UCSD-AML1 (cell line): ENCODE data around the gene ARID5B.
"Not testable (repeated sequence)": the region's sequence is repeated elsewhere in the genome, so short reads cannot be mapped to it uniquely, and the experiment has no call there.

ENCODE experiments used
- DNase-seq: peaks from one replicate; lab custom pipeline; 2025; ENCODE audit not compliant: unreplicated experiment; lab: John Stamatoyannopoulos, UW

The ARID5B gene

DNA sequence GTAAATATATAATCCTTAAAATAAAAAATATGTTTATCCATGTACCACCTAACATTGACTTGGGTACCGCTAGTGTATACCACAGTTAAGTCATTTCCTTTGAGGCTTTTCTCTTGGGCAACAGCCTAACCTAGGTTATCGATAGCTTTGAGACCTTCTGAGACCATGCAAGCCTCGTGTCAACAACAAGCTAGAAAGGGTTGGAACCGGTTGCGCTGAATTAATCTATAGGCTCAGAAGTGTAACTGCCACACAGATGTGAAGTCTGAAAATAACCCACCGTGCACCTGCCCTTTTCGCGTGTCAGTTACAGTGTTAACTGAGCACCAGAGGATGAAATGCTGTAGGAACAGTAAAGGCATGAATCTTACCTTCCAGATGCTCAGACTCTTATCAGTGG is 59.8 kb downstream of the ARID5B start:
- no peak for DNase-seq

DNA sequence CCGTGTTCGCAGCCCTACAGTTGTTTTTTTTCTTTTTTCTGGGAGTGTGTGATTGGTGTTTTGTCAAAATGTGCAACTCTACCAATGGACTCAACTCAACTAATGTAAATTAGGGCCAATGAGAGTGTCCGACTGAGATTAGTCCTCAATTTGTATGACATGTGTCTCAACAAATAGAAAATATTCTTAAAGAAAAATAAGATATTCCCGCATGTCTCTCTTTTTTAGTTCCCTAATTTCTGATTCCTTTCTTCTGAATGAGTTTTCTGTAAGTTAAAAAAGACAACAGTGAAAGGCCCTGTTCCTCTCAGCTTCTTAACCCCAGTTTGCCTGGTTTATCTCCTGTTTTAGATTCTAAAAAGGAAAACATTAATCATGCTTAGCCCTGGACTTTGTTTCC is 61.5 kb downstream of the ARID5B start:
- DNase-seq = no peak

DNA sequence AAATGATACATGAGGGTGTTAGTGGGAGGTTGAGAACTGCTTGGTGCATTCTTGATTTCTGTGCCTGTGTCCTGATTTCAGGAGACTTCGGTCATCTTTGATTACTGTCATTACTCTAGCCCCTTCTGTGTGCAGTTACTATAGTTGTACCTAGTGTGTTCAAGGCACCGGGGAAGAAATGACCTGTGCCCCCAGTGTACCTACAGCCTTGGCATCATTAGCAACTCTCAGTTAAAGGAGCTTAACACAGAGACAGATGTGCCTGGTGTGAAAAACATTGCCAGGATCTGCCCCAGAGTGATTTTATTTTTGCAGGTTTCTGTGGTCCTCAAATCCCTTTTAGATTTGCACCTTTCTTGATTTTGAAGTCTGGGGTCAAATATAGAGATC is 62.2 kb downstream of the ARID5B start:
- no peak for DNase-seq

DNA sequence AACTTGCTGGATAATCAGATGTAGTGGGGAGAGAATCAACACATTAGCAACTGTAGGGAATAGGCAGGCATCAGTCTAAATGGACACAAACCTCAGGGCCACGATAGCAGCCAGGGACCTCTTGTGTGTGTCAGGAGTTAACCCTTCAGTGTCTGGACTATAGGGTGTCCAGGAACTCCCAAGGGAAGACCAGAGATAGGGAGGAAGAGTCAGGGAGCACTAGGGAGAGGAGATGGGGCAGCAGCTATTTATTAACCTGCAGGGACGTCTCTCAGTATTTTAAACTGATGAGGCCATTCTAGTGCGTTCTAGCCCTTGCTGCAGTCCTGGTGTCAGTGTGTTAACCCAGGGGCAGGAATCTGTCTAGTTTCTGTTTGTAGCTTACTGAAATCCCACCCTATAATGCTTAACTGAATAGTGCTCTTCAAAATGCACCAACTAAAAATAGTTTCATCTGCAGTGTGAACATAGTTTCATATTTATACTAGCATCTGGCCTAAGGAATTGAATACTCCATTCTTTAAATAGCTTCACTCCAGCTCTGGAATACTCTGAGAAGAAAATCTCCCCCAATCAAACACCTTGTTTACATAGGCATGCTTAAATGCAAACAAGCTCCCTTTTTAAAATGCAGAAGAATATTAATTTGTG is 62.7 kb downstream of the ARID5B start:
- no peak for DNase-seq

DNA sequence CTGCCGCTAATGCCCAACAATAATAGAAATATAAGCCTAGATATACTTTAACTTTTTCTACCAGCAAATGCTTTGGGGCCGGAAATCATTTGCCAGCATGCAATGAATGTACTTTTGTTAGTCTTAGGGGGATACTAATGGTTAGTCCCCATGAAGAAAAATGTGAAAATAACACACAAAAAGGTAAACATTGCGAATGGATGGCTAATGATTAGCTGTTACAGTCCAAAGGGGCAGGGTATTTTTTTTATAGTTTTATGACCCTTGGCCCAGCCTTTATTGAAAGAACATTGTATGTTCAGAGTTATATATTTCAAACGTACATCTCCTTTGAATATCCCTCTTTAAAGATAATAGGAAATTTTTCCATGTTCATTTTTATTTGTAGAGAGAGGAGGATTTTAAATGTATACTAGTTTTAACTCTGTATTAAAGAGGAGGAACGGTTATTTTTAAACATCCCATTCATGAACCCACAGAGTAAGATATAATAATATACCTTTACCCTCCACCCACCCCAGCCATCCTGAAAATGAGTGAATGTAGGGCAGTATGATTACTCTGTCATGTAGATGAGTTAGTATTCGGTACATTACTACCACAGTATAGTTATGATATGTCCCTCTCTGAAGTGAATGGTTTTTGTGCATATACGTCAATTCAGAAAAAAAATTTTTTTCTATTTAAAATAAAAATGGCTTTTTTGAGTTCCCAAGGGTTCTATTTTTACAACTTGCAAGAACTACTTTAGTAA is 63.6 kb downstream of the ARID5B start:
- DNase-seq = no peak

DNA sequence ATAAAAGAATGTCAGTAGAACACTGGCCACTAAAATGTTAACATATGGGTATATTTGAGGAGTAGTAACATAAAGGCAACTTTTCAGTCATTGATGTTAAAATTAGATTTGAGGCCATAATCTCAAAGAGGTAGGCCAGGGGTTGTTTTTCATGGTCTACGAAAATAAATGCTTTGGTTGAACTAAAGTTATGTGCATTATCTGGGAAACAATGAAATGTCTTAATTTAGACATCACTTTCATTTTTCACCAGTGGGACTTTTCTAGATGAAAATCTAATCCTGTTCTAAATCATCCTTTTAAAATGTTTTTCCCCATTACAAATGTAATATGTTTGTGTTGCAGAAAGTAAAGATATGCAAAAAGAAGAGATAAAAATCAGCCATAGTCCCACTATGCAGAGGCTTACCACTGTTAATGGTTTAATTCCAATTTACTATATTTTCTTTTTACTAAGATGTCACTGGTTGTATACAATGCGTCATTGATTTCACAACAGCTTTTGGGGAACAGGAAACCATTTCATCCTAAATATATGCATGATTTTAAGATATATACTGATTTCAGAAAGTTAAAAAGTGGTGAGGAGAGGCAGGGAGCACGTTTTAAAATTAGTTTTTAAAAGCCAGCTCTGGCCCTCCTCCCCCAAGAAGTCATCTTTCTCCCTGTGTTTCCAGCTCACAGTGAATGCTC is 64.3 kb downstream of the ARID5B start:
- no peak for DNase-seq

DNA sequence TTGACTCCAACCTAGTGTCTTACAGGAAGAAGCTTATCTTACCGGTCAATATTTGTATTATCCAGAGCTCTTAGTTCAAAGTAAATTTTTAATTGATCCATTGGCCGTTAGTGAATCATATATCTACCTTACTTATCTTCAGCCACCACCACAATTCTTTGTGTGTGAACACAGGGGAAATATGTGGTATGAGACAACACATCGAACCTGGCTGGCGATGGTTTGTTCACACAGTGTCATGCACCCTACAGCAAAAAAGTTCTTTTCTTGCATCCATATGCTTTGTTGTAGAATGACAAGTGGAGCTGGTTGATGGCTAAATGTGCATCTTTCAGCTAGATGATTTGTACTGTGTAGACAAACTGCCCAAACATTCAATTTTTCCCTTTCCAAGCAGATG is 65.8 kb downstream of the ARID5B start:
- no peak for DNase-seq

DNA sequence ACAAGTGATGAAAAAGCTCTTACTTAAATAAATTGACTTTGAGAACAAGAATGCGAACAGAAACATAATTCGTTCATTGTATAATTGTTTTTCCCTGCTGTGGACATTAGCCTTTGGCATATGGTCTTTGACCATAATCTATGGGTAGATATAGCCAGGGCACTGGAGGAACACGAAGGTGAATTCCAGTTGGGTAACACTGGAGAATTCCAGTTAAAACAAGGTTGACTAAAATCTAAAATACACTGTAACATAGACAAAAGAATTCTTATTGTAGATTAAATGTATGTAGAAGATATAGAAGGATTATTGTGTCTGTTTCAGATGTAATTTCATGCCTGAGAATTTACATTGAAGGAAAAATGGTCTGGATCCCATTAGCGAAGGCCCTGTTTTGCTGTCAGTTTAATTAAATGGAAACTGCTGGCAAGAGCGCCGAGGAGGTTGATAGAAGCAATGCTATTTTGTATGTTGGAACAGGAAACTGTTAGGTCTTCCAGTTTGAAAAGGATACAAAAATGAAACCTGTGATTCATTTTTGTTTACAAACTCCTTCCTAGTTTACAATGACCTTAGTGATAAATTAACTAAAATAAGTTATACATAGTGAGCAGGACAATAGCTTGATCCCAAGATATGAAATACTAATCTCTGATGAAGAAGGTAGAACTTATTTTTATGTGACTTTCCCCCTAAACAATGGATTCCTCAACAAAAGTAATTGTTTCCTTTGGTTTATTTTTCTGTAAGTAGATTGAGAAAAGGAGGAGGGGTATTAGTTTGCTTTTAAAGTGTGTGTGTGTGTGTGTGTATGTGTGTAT is 68.9 kb downstream of the ARID5B start:
- DNase-seq = no peak

DNA sequence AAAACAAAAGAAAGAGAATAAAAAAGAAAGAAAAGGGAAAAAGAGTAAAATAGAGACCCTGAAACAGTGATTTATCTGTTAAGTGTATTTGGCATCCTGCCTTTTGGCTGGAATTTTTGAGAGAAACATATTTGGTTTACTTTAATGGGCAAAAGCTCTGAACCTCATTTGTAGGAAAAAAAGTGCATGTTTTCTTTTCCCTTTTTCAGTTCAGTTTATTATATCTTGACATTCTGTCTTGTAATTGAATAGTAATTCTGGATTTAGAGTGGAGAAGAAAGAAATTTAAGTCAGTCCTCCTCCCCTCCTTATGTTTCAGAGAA is 69.5 kb downstream of the ARID5B start:
- no peak for DNase-seq

DNA sequence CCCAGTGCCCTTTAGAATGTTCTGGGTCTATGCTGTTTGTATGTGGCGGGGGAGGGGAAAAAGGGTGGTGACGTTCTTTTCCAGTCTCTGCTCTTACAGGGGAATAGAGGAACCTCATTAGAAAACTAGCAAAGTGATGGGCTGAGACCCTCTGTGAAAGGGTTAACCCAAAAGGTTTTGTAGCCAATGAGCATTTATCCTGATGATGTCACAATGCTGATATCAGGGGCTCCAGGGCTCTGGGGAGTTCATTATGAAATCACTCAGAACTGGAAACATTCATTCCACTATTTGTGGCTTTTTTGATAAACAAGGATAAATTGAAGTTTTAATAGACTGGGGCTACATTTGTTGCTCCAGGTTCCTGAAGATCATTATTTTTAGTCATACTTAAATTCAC is 71.7 kb downstream of the ARID5B start:
- no peak for DNase-seq

DNA sequence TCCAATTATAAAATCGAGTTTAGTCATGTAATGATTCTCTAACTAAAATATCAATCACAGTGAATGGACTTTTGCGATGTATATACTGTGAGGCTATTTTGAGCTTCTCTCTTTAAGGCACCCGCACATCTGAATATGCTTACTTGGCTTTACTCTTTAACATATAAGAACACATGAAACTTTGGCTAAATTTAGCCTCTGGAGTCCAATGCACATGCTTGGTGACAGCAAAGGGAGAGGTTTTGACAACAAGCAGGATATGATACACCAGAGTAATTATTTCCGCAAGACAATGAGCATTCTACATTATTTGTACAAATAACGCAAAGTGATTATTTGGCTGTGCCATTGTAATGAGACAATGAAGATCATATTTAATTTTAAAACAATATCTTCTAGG is 72.4 kb downstream of the ARID5B start:
- no peak for DNase-seq

DNA sequence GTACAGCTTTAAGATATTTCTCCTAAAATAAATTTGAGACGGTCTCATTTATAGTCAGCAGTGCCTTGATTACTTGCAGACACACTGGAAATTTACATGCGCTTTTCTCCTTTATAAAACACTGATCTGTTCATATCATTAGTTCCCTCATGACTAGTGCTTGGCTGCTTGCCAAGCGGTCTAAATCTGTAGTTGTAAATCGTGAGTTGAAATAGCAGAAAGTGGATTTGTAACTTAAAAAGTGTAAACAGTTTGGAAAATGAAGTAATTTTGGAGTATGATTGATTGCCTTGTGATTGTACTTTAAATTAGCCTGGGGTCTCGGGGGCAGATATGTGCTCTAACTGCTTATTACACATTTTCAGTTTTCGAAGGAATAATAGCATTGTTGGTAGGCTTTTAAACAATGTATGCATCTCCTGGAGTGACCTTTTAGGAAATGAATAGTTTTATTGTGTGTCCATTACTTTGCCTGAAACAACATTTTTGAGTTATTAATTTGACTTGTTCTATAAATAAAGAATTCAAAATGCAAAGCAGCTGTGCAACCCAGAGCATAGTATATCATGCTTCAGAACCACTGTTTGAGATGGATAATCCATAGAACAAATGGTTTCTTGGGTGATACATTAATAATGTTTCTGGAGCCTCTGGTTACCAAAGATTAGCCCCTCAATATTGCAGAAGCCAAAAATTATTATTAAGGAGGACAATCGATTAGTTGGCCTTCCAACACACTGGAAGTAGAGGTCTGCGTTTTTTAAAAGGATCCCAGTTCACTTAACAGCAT is 73.3 kb downstream of the ARID5B start:
- DNase-seq = no peak

DNA sequence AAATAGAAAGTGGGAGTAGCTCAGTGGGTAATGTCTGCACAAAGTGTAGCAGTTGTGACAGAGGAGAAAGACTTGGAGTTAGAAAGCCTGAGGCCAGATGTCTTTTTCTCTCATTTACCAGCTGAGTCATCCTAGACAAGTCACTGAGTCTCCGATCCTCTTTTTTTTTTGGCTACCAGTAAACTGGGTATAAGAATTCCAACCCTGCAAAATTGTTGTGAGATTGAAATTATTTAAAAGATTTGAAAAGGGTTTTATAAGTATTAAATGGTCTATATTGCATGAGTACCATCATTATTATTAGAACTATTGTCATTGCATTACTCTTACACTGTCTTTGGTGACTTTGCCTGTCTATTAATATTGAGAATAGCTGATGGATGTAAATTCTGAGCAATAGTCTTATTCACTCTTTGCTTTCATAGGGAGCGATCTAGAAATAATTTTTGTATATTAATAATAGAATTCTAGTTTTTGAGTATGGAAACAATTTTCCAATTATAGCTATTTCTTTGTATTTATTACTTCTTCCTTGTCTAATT is 74.0 kb downstream of the ARID5B start:
- no peak for DNase-seq

DNA sequence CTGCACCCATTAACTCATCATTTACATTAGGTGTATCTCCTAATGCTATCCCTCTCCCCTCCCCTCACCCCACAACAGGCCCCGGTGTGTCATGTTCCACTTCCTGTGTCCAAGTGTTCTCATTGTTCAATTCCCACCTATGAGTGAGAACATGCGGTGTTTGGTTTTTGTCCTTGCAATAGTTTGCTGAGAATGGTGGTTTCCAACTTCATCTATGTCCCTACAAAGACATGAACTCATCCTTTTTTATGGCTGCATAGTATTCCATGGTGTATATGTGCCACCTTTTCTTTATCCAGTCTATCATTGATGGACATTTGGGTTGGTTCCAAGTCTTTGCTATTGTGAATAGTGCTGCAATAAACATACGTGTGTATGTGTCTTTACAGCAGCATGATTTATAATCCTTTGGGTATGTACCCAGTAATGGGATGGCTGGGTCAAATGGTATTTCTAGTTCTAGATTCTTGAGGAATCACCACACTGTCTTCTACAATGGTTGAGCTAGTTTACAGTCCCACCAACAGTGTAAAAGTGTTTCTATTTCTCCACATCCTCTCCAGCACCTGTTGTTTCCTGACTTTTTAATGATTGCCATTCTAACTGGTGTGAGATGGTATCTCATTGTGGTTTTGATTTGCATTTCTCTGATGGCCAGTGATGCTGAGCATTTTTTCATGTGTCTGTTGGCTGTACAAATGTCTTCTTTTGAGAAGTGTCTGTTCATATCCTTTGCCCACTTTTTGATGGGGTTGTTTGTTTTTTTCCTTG is 75.6 kb downstream of the ARID5B start:
- DNase-seq = not testable (repeated sequence)

DNA sequence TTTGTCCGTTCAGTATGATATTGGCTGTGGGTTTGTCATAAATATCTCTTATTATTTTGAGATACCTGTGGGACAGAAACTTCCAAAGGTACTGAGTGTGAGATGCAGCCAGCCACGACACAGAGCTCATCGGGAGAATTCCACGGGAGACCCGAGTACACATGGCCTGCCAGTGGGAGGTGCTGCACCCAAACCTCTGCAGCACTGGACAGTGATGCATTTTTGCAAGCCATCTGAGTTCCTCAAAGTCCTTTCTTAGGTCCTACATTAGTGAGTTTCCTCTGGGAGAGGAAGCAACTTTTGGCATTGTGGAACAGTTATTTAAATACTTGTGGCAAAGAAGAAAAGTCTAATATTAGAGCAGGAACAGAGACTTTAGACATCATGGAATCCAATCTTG is 77.5 kb downstream of the ARID5B start:
- peak; percentile 40 for DNase-seq

DNA sequence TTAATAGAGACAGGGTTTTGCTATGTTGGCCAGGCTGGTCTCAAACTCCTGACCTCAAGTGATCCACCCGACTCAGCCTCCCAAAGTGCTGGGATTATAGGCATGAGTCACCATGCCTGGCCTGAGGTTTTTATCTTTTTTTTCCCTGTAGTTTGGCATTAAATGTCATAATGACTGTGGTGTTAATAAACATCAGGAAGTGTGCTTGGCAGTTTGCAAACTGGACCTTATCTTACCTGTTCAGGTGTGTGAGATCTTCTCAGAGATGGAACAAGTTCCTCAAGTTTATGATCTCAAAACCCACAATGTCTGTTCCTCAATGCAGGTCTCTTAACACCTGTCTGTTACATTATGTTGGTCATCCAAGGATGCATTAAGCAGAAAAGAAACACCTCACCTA is 80.0 kb downstream of the ARID5B start:
- no peak for DNase-seq

DNA sequence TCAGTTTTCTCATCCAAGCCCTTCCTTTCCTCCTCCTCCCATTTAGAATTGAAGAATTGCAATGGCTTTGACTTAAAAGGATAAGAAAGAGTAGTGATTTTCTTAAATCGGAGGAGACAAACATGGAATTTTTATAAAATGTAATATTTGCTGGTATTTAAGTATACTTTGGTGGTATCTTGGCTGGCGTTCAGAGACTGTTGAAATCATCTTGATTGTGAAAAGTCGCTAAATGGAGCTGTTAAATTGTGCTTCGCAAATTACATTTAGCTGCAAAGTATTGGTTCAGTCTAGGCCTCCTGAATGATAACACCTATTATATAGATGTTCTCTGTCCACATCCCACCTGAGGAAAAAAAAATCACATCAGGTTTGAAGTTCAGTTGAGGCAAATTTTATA is 81.8 kb downstream of the ARID5B start:
- DNase-seq = no peak

DNA sequence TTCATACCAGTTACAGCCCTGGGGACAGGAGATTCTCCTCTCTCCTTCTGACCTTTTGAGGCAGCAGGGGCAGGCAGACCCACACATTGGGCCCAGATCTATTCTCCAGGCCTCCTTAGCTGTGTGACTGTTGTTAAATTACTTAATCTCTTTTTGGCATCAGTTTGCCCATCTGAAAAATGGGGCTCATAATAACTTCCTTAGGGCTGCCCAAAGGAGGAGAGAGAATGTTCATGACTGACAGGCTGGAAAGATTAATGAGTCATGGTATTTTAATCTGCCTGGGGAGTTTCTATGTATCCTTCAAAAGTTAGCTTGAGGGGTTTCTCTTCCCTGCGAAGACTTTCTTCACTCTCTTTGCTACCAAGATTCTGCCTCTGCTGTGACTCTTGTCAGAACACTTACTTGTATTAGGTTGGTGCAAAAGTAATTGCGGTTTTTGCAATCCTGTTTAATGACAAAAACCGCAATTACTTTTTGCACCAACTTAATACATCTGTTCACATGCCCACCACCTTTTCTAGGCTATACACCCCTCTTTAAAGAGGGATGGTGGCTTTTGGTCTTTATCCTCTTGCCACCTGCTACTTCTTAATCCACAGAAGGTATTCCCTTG is 83.4 kb downstream of the ARID5B start:
- DNase-seq = no peak

DNA sequence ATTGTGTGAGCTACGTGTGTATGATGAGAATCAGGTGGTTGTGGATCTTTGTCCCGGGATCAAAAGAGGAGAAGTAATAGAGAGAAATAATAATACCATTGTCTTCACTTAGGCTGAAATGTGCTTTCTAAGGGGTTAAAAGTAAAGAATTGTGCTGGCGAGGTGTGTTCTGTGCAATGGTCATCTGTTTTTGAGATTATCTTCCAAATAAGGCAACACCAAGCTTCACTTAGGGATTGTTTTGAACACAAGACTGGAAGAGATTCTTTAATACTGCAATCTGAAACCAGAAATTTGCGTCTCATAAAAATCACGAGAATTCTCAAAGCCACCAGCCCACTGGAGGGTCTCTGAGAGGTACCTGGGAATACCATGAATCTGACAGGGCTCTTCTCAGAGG is 84.2 kb downstream of the ARID5B start:
- DNase-seq = no peak
